IPS DF 6.9 (cell line): ENCODE results near the gene POU1F1.
"Not testable (repeated sequence)": the region's sequence is repeated elsewhere in the genome, so short reads cannot be mapped to it uniquely, and the experiment has no call there.

ENCODE experiments used
- DNase-seq: peaks from one replicate; pipeline ENCODE4 v3.0.0-alpha.2; 2013; ENCODE audit warnings: low read depth, low spot score
- H3K27ac ChIP-seq: one replicate; pipeline ENCODE4 v1.5.1; 2013; ENCODE audit warnings: low read length, control low read depth
- H3K27me3 ChIP-seq: 2 replicates; pipeline ENCODE4 v1.6.1; 2013; ENCODE audit warnings: mild to moderate bottlenecking, low read length; ENCODE audit not compliant: control insufficient read depth, insufficient read depth
- H3K36me3 ChIP-seq: 2 replicates; pipeline ENCODE4 v1.6.1; 2013; ENCODE audit warnings: low read length; ENCODE audit not compliant: control insufficient read depth, insufficient read depth
- H3K4me1 ChIP-seq: 2 replicates; pipeline ENCODE4 v1.6.1; 2013; ENCODE audit warnings: low read length; ENCODE audit not compliant: control insufficient read depth, insufficient read depth
- H3K4me3 ChIP-seq: 2 replicates; pipeline ENCODE4 v1.5.1; 2013; ENCODE audit warnings: mild to moderate bottlenecking, low read length
- H3K9me3 ChIP-seq: 2 replicates; pipeline ENCODE4 v1.6.1; 2013; ENCODE audit warnings: low read length, inconsistent platforms; ENCODE audit not compliant: control insufficient read depth, insufficient read depth
- whole genome bisulfite sequencing: extraction: QIAGEN DNeasy Blood & Tissue Kit; methylation state at CpG from one replicate; pipeline ENCODE4 v1.1.7; 2013; ENCODE audit warnings: mixed read lengths, missing lambda C conversion rate; ENCODE audit not compliant: insufficient read length, insufficient coverage; 5-methylcytosine and 5-hydroxymethylcytosine counted together

Gene POU1F1

DNA sequence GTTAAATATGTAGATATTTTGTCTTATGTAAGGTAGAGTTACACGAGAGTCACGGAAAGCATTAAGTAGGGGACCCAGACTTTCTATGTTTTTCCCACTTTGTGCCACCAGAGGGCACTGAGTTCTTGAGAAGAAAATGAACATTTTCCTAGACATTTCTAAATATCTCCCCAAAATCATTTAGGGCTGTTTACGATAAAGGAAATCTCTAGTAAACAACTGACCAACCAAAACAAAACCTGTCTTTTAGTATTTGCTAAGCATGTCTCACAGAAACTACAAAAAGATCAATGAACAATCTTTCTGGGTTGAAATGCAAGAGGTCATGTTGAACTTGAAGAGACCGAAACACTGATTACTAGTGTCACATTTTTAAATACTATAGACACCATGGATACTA is 16.1 kb downstream of the POU1F1 start:
- Histone ChIP-seq H3K27ac (no peak overlapping the region), H3K9me3 (no peaks in the 10 kb centered on the region), H3K36me3 (peaks cover 2% of the 10 kb centered on the region; the same call in 1 of the 2 replicates), H3K4me1 (no peaks in the 10 kb centered on the region), H3K4me3 (no peak overlapping the region), H3K27me3 (no peaks in the 10 kb centered on the region)
- WGBS = no CpG with 5 or more reads among the region's 4 CpGs
- no peak for DNase-seq

GRCh38 chr3:87250009-87250408 is 26.4 kb downstream of the POU1F1 start:
- WGBS = no CpG with 5 or more reads among the region's 1 CpG
- DNase-seq = no peak
- no peak overlapping the region for H3K27ac ChIP-seq
- no peaks in the 10 kb centered on the region for H3K4me1 ChIP-seq
- no peaks in the 10 kb centered on the region for H3K27me3 ChIP-seq
- H3K4me3 ChIP-seq = no peak overlapping the region
- no peaks in the 10 kb centered on the region for H3K36me3 ChIP-seq
- no peaks in the 10 kb centered on the region for H3K9me3 ChIP-seq

- DNase-seq = no peak
- Histone ChIP-seq H3K27me3 (no peaks in the 10 kb centered on the region), H3K4me1 (no peaks in the 10 kb centered on the region), H3K36me3 (no peaks in the 10 kb centered on the region), H3K4me3 (no peak overlapping the region), H3K27ac (no peak overlapping the region), H3K9me3 (no peaks in the 10 kb centered on the region)
- WGBS = no CpG with 5 or more reads among the region's 1 CpG
Measured at GRCh38 chr3:87248831-87249230, 27.6 kb downstream of the POU1F1 start.

DNA sequence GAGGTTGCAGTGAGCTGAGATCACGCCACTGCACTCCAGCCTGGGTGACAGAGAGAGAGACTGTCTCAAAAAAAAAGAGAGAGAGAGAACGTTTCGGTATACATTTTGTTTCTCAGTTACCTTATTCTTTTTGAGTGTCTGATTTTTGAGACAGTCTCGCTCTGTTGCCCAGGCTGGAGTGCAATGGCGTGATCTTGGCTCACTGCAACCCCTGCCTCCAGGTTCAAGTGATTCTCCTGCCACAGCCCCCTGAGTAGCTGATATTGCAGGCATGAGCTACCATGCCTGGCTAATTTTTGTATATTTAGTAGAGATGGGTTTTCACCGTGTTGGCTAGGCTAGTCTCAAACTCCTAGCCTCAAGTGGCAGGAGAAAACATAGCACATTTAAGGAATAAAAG is 28.2 kb downstream of the POU1F1 start:
- H3K27ac ChIP-seq, H3K9me3 ChIP-seq, H3K4me3 ChIP-seq, H3K36me3 ChIP-seq, H3K4me1 ChIP-seq, DNase-seq, H3K27me3 ChIP-seq: not testable (repeated sequence)
- no CpG with 5 or more reads among the region's 6 CpGs for WGBS

GRCh38 chr3:87247430-87247773 is 29.0 kb downstream of the POU1F1 start:
- no peak overlapping the region for H3K4me3 ChIP-seq
- no CpG with 5 or more reads among the region's 1 CpG for WGBS
- DNase-seq = no peak
- H3K9me3 ChIP-seq = no peaks in the 10 kb centered on the region
- H3K27me3 ChIP-seq = no peaks in the 10 kb centered on the region
- no peaks in the 10 kb centered on the region for H3K4me1 ChIP-seq
- no peaks in the 10 kb centered on the region for H3K36me3 ChIP-seq
- H3K27ac ChIP-seq = no peak overlapping the region

GRCh38 chr3:87246662-87247429 is 29.5 kb downstream of the POU1F1 start:
- WGBS = no CpG with 5 or more reads among the region's 3 CpGs
- no peak overlapping the region for H3K4me3 ChIP-seq
- H3K27ac ChIP-seq = no peak overlapping the region
- H3K9me3 ChIP-seq = no peaks in the 10 kb centered on the region
- no peaks in the 10 kb centered on the region for H3K27me3 ChIP-seq
- DNase-seq = no peak
- no peaks in the 10 kb centered on the region for H3K4me1 ChIP-seq
- H3K36me3 ChIP-seq = no peaks in the 10 kb centered on the region

DNA sequence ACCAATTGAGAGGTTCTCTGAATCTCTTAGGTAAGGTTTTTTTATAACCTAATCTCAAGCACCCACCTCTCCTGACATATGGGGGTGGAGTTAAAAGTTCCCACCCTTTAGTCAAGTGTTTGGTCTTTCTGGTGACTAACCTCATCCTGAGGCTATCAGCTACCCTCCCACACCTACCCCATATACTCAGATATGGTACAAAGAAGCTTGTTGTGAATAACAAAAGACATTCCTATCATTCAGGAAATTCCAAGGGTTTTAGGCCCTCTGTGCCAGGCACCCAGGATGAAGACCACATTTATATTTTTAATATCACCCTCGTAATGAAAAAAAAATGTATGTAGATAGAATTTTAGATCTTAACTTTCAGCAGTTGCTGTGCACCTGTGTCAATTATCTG is 40.3 kb downstream of the POU1F1 start:
- DNase-seq = no peak
- Histone ChIP-seq H3K27me3 (no peaks in the 10 kb centered on the region), H3K4me3 (no peak overlapping the region), H3K27ac (no peak overlapping the region), H3K36me3 (no peaks in the 10 kb centered on the region; the same call in 1 of the 2 replicates), H3K9me3 (no peaks in the 10 kb centered on the region; the same call in 1 of the 2 replicates), H3K4me1 (no peaks in the 10 kb centered on the region)
- no CpG with 5 or more reads among the region's 1 CpG for WGBS

DNA sequence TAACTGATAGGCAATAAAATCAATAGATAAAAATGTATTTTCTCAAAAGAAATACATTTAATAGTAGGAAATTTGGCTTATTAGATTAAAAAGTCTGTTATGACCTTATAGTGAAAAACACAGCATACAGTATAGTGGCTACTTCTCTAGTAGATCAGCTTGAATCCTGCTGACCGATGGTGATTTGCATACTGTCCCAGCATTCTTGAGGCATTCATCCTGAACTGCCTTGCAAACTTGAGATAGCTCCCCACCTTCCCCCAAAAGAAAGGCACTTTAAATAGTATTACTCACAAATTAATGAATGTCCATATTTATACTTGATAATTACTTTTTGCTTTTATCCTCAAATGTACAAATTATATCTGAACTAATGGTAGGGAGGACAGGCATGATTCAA is 42.6 kb downstream of the POU1F1 start:
- DNase-seq = no peak
- Histone ChIP-seq H3K4me3 (no peak overlapping the region), H3K27me3 (no peaks in the 10 kb centered on the region), H3K9me3 (no peaks in the 10 kb centered on the region; the same call in 1 of the 2 replicates), H3K27ac (no peak overlapping the region), H3K4me1 (no peaks in the 10 kb centered on the region), H3K36me3 (no peaks in the 10 kb centered on the region; the same call in 1 of the 2 replicates)
- no CpG with 5 or more reads among the region's 1 CpG for WGBS

GRCh38 chr3:87229113-87229512 is 47.3 kb downstream of the POU1F1 start:
- Histone ChIP-seq H3K27ac (no peak overlapping the region), H3K4me1 (no peaks in the 10 kb centered on the region), H3K4me3 (no peak overlapping the region), H3K36me3 (no peaks in the 10 kb centered on the region), H3K27me3 (no peaks in the 10 kb centered on the region), H3K9me3 (no peaks in the 10 kb centered on the region)
- DNase-seq = no peak
- no CpG with 5 or more reads among the region's 1 CpG for WGBS

- Histone ChIP-seq H3K27me3 (no peaks in the 10 kb centered on the region), H3K4me1 (no peaks in the 10 kb centered on the region), H3K27ac (no peak overlapping the region), H3K9me3 (no peaks in the 10 kb centered on the region), H3K36me3 (no peaks in the 10 kb centered on the region), H3K4me3 (peak overlapping the region; percentile 15; the same call in 1 of the 2 replicates)
- DNase-seq = no peak
- WGBS = no CpG with 5 or more reads among the region's 1 CpG
Measured at GRCh38 chr3:87228316-87228715, 48.1 kb downstream of the POU1F1 start.

DNA sequence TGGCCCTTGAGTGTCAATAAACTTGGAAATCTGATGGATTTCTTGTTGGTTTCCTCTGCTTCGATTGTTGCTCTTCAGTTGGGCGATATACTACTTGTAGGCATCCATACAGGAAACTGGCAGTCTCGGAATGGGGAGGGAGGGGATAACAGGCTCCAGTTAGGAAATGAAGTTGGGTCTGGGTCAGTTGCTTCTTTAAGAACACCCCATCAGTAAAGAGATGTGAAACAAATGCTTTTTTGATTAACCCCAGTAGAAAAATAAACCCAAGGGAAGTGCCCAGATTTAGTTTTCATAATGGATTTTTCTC is 48.6 kb downstream of the POU1F1 start:
- Histone ChIP-seq H3K4me3 (peak overlapping the region; percentile 89), H3K27ac (no peak overlapping the region), H3K36me3 (no peaks in the 10 kb centered on the region), H3K27me3 (no peaks in the 10 kb centered on the region), H3K9me3 (no peaks in the 10 kb centered on the region), H3K4me1 (no peaks in the 10 kb centered on the region)
- WGBS = no CpG with 5 or more reads among the region's 3 CpGs
- no peak for DNase-seq
